ENCODE measurements around the gene KRTAP29-1. TPM values are rescaled to one million over a fixed set of nuclear protein-coding genes. Genes with fewer than 3 reads are reported as not detected.

Gene KRTAP29-1
- polyA plus RNA-seq, 3 donors from 2014 or later: not detected

DNA sequence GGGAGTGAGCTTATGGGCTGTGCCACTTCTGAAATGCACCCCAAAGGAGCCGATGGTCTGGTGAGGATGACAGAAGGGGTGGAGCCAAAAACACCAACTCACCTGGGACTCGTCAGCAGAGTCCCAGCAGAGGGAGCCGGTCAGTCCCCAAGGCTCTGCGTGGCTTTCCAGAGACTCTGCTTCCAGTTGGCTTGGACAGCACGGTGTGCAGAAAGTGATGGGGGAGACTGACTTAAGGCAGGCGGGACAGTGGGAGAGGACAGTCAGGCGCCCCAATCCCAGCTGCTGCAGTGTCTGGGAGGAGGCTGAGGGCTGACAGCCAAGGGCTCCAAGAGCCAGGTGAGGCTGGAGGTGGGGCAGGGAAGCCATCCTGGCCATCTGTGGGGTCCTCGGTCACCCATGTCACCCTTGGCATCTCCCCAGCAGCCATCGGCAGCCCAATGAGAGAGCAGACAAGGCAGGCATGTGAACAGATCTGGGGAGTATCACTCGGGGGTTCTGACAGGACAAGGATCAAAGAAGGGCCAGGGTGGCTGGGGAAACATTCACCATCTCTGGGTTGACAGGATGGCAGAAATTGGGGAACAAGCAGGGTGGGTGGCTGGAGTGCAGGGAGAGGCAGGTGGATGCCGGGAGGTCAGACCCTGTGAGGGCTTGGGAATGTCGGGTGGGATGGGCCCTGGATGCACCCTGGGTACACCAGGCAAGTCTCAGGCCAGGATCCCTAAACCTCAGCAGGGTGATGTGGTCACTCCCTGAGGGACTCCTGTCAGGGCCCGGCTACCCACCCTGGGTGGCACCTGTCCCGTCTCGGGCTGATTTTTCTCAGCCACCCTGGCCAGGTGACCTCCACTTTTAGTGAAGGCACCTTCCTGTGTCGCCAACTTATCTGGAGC, 21.8 kb upstream of the KRTAP29-1 start:
- H3K4me3 Mint-ChIP-seq: no peak overlapping the region
- peaks cover 0 to 2% (median 0%) of the 10 kb centered on the region in 3 donors for H3K27me3 Mint-ChIP-seq (ENCODE audit: low read depth in 3 of 3)
- peaks cover 0 to 4% (median 0%) of the 10 kb centered on the region in 3 donors for H3K36me3 Mint-ChIP-seq
- H3K9me3 Mint-ChIP-seq: peaks cover 0 to 8% (median 0%) of the 10 kb centered on the region in 6 donors
- DNase-seq: no peak
- no peak overlapping the region for H3K27ac Mint-ChIP-seq
- H3K4me1 Mint-ChIP-seq: peaks cover 6 to 10% of the 10 kb centered on the region in 2 donors

DNA sequence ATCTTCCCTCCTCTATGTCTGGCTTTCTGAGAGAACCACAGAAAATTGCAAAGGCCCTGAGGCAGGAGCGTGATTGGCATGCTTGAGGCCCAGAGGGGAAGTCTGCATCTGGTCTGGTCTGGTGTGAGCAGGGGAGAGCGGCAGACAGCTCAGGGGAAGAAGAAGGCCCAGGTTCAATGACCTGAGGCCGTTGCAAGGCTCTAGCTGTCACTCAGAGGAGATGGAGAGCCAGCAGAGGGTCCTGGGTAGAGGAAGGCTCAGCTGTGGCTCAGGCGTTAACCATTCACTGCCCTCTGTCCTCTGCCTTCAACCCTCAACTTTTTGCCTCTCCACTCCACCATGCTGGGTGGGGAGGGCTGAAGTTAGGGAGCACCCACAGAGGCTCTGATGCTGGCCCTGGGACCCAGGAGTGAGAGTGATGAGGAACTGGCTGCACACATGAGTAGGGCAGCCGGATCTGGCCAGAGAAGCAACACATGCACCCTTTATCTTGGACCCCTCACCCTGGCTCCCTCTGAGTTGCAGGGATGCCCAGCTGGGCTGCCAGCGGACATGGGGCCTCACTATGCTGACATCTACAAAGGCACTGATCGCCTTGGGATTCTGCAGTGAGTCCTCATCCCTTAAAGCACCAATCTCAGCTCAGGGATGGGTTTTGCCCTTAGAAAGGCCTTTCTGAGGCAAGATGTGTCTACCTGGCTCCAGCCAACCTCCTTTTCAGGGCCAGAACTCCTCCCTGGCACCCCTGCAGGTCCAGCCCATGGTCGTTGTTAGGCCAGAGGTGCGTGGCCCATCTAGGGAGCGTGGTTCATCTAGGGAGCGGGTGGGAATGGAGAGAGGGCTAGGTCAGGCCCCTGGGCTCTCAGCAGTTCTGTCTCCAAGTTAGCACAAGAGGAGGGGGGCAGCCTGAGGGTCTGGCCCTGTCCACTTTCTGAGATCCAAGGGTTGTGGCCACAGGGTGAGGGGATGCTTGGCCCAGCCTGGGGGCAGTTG, 20.5 kb upstream of the KRTAP29-1 start:
- H3K27ac Mint-ChIP-seq: peak overlapping the region in 2 of 6 donors; percentile 67 to 73

DNA sequence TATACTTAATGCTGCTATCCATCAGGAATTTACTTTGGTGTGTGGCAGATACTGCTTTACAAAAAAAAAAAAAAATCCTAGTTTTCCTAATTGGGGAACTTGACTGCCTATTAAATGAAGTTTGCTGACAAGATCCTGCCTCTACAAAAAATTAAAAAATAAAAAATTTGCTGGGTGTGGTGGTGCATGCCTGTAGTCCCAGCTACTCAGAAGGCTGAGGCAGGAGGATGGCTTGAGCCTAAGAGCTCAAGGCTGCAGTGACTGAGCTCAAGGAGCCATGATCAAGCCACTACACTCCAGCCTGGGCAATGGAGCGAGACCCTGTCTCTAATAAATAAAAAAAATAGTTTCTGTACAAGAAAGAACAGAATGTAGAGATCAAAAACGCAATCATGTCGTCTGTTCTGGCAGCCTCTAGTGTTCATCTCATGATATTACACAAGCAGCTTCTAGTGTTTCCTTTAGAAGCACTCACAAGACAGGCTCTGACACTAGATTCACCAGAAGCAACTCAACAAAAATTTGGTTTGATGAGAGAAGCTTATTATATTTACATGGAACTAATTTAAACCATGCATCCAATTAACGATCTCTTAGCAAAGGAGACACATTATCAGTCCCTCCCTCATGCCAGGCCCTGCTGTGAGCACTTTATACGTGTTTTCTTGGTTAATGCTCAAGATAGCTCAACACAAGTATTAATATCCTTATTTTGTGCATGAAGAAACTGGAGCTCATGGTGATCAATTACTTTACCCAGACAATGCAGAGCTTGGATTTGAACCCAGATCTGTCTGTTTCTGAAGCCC, 19.6 kb upstream of the KRTAP29-1 start:
- Mint-ChIP-seq H3K36me3 (peaks cover 0 to 4% (median 0%) of the 10 kb centered on the region in 3 donors), H3K9me3 (peaks cover 0 to 8% (median 0%) of the 10 kb centered on the region in 6 donors), H3K27ac (peak overlapping the region in 1 of 6 donors; percentile 73), H3K4me3 (no peak overlapping the region), H3K27me3 (ENCODE audit: low read depth in 3 of 3) (peaks cover 0 to 4% (median 4%) of the 10 kb centered on the region in 3 donors), H3K4me1 (peaks cover 6 to 10% of the 10 kb centered on the region in 2 donors)
- DNase-seq: peak; percentile 21 to 54 (median 45)

More for the DNA sequence above, 20.5 kb upstream of the KRTAP29-1 start:
- DNase-seq: no peak
- H3K9me3 Mint-ChIP-seq: peaks cover 0 to 8% (median 0%) of the 10 kb centered on the region in 6 donors
- peaks cover 6 to 10% of the 10 kb centered on the region in 2 donors for H3K4me1 Mint-ChIP-seq
- peaks cover 0 to 2% (median 2%) of the 10 kb centered on the region in 3 donors for H3K27me3 Mint-ChIP-seq (ENCODE audit: low read depth in 3 of 3)
- no peak overlapping the region for H3K4me3 Mint-ChIP-seq
- H3K36me3 Mint-ChIP-seq: peaks cover 0 to 4% (median 0%) of the 10 kb centered on the region in 3 donors

DNA sequence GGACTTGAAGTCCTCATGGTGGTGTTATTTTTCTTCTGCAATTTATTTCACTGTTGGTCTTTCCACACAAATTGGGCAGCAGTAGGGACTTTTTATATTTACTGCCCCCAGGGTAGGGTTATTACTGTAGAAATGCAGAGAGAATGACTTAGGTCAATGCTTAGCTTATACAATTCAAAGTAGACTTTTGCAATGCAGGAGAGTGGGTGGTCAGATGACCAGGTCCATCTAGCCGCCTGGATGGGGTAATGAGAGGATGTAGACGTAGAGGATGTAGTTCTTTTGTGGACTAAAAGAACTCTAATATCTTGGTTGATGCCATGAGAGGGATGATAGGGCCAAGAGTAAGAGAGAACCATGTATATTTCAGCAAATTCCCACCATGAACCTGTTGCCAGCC, 15.6 kb upstream of the KRTAP29-1 start:
- Mint-ChIP-seq H3K27me3 (ENCODE audit: low read depth in 3 of 3) (peaks cover 2 to 7% (median 6%) of the 10 kb centered on the region in 3 donors), H3K9me3 (peaks cover 0 to 8% (median under 1%) of the 10 kb centered on the region in 6 donors), H3K4me3 (no peak overlapping the region), H3K4me1 (peaks cover 0 to 10% of the 10 kb centered on the region in 2 donors), H3K27ac (no peak overlapping the region), H3K36me3 (peaks cover 0 to 4% (median 0%) of the 10 kb centered on the region in 3 donors)
- DNase-seq: no peak

DNA sequence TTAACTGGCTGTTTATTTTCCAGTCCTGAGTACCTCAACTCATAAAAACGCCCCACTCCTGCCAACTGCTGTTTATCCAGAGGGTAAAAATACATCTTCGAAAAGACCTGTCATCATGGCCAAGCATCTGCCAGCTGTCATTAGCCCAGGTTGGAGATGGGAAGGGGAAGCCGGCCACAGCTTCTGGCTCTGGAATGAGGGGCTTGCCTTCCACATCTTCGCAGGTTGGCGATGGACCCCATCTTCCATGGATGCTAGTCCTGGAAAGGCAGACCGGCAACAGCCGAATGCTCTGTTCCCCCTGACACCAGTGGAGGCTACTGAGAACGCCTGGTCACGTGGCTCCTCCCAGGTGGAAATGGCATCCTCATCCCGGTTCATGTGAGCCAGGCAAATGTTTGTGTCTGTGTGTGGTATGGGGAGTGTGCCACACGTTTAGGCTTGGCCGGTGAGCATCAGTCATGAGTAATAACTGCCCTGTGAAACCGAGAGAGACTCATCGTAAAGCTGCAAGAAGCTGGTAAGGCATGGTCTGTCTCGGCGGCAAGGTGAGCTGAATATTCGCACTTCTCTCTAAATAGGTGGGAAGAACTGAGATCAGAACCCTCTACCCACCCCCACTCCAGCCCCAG, 13.3 kb upstream of the KRTAP29-1 start:
- peaks cover 0 to 8% (median under 1%) of the 10 kb centered on the region in 6 donors for H3K9me3 Mint-ChIP-seq
- peaks cover 2 to 8% (median 7%) of the 10 kb centered on the region in 3 donors for H3K27me3 Mint-ChIP-seq (ENCODE audit: low read depth in 3 of 3)
- peaks cover 0 to 4% of the 10 kb centered on the region in 2 donors for H3K4me1 Mint-ChIP-seq
- no peak for DNase-seq
- H3K36me3 Mint-ChIP-seq: peaks cover 0 to 6% (median 0%) of the 10 kb centered on the region in 3 donors
- peak overlapping the region in 1 of 6 donors; percentile 30 for H3K27ac Mint-ChIP-seq
- no peak overlapping the region for H3K4me3 Mint-ChIP-seq

DNA sequence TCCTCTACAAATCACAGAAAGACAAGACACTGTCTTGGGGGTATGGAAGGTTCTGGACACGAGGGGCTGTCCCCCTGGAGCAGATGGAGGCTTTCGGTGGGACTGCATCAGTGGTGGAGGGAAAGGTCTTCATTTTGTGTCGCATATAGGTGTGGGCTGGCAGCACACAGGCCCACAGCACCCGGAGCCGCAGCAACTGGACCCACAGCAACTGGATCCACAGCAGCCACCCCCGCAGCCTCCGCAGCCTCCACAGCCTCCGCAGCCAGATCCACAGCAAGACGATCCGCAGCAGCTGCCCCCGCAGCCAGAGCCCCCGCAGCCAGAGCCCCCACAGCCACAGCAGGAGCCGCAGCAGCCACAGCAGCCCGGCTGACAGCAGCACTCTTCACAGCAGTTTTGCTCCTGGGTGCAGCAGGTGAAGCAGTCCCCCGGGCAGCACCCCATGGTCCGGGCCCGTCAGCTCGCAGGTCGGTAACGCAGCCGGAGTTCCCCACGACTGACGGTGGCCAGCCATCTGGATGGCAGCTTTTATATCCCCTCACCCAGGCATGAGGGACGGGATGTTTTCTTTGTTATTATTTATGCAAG, 12.6 kb upstream of the KRTAP29-1 start, which contains the start of gene KRTAP17-1:
KRTAP17-1 (minus strand) TSS at position 507 of the 591 bp plus-strand sequence; CDS start at position 447, 60 bp downstream.
- peaks cover 2 to 10% of the 10 kb centered on the region in 2 donors for H3K4me1 Mint-ChIP-seq
- DNase-seq: no peak
- peaks cover 0 to 8% (median under 1%) of the 10 kb centered on the region in 6 donors for H3K9me3 Mint-ChIP-seq
- no peak within 1 kb of the TSS for H3K4me3 Mint-ChIP-seq
- peak within 1 kb of the TSS in 1 of 6 donors; percentile 30 for H3K27ac Mint-ChIP-seq
- peaks cover 2 to 8% (median 7%) of the 10 kb centered on the region in 3 donors for H3K27me3 Mint-ChIP-seq (ENCODE audit: low read depth in 3 of 3)
- peaks cover 0 to 7% (median 0%) of the 10 kb centered on the region in 3 donors for H3K36me3 Mint-ChIP-seq

DNA sequence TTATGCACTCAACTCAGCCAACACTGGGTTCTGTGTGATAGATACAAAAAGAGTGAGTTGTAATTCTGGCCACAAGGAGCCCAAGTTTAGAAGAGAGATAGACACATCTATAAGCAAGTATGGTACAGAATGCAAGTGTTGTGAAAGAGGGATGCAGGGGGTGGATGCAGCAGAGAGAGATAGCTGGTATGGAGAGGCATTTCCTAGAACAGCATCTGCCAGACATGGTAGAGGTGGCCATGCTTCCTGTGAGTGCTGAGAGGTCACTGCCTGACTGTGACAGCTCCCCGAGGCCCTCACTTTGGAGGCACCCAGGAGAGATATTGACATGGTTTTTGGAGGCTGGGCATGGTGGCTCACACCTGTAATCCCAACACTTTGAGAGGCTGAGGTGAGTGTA, 8.5 kb upstream of the KRTAP29-1 start:
- peaks cover 0 to 2% (median 0%) of the 10 kb centered on the region in 6 donors for H3K9me3 Mint-ChIP-seq
- no peak for DNase-seq
- H3K36me3 Mint-ChIP-seq: peaks cover 0 to 4% (median 0%) of the 10 kb centered on the region in 3 donors
- no peak overlapping the region for H3K4me3 Mint-ChIP-seq
- peaks cover 6 to 15% (median 9%) of the 10 kb centered on the region in 3 donors for H3K27me3 Mint-ChIP-seq (ENCODE audit: low read depth in 3 of 3)
- peaks cover 36 to 47% of the 10 kb centered on the region in 2 donors for H3K4me1 Mint-ChIP-seq
- H3K27ac Mint-ChIP-seq: peak overlapping the region in 3 of 6 donors; percentile 7 to 73 (median 71)

DNA sequence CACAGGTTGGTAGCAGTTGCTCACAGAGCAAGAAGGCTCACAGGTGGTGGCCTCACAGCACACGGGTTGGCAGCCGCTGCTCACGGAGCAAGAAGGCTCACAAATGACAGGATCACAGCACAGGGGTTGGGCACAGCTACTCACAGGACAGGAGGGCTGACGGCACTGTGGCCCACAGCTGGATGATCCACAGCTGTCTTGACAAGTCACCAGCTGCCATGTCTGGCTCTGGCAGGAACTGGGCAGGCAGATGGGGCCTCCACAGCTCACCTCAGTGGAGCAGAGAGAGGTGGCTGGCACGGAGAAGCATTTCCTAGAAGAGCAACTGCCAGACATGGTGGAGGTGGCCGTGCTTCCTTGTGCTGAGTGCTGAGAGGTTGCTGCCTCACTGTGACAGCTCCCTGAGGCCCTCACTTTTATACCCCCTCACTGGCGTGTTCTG, 6.3 kb upstream of the KRTAP29-1 start, which contains the start of gene KRTAP16-1:
KRTAP16-1 (minus strand) TSS at position 392 of the 442 bp plus-strand sequence; CDS start at position 336, 56 bp downstream.
- peaks cover 4 to 12% (median 9%) of the 10 kb centered on the region in 3 donors for H3K27me3 Mint-ChIP-seq (ENCODE audit: low read depth in 3 of 3)
- H3K4me3 Mint-ChIP-seq: peak within 1 kb of the TSS; percentile 68 to 91 (median 72)
- H3K9me3 Mint-ChIP-seq: peaks cover 0 to under 1% (median 0%) of the 10 kb centered on the region in 6 donors
- H3K4me1 Mint-ChIP-seq: peaks cover 36 to 47% of the 10 kb centered on the region in 2 donors
- peaks cover 0 to 4% (median 0%) of the 10 kb centered on the region in 3 donors for H3K36me3 Mint-ChIP-seq
- DNase-seq: peak; percentile 57 to 73 (median 60)
- peak within 1 kb of the TSS; percentile 89 to 99 (median 96) for H3K27ac Mint-ChIP-seq

DNA sequence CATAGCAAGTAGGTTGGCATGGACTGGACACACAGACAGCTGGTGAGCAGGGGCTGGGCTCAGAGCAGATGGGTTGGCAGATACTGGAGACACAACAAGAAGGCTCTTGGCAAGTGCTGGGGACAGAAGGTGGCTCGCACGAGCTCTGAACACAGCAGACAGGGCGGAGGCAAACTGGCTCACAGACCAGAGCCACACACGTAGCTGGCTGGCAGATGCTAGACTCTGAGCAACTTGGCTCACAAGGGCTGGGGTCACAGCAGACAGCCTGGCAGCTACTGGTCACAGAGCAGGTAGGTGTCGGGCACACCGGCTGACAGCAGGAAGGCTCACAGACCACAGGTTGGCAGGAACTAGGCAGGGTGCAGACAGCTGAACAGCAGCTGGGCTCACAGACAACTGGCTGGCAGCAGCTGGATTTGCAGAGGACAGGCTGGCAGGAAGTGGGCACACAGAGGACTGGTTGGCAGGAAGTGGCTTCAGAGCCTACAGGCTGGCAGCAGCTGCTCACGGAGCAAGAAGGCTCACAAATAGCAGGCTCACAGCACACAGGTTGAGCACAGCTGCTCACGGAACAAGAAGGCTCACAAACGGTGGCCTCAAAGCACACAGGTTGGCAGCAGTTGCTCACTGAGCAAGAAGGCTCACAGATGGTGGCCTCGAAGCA, 5.7 kb upstream of the KRTAP29-1 start:
- H3K36me3 Mint-ChIP-seq: peaks cover 0 to 4% (median 0%) of the 10 kb centered on the region in 3 donors
- peaks cover 4 to 12% (median 8%) of the 10 kb centered on the region in 3 donors for H3K27me3 Mint-ChIP-seq (ENCODE audit: low read depth in 3 of 3)
- H3K9me3 Mint-ChIP-seq: no peaks in the 10 kb centered on the region
- peak; percentile 80 to 92 (median 85) for DNase-seq
- peaks cover 36 to 47% of the 10 kb centered on the region in 2 donors for H3K4me1 Mint-ChIP-seq
- H3K27ac Mint-ChIP-seq: peak overlapping the region; percentile 89 to 99 (median 96)
- peak overlapping the region; percentile 68 to 91 (median 72) for H3K4me3 Mint-ChIP-seq

DNA sequence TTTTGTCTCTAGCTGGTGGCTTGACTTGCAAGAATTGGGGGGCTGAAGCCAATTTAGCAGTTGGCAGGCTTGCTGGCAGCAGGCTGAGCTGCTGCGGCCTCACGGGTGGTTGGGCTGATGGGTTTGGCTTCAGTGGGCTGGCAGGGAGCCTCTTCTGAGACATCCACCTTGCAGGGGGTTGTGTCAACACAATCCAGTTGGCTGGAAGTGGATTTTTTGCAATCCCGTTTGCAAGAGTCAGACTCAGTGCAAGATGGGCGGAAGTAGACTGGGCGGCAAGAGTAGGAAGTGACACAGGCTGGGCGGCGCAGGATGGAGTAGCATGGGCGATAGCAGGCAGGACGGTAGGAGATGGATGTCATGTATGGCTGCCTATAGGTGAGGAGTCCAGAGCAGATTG, 5.0 kb upstream of the KRTAP29-1 start:
- peaks cover 4 to 12% (median 7%) of the 10 kb centered on the region in 3 donors for H3K27me3 Mint-ChIP-seq (ENCODE audit: low read depth in 3 of 3)
- no peaks in the 10 kb centered on the region for H3K9me3 Mint-ChIP-seq
- DNase-seq: peak in 1 of 3 donors; percentile 39
- H3K4me3 Mint-ChIP-seq: peak overlapping the region; percentile 68 to 91 (median 72)
- H3K36me3 Mint-ChIP-seq: peaks cover 0 to 4% (median 0%) of the 10 kb centered on the region in 3 donors
- H3K27ac Mint-ChIP-seq: peak overlapping the region; percentile 89 to 99 (median 96)
- peaks cover 36 to 47% of the 10 kb centered on the region in 2 donors for H3K4me1 Mint-ChIP-seq

DNA sequence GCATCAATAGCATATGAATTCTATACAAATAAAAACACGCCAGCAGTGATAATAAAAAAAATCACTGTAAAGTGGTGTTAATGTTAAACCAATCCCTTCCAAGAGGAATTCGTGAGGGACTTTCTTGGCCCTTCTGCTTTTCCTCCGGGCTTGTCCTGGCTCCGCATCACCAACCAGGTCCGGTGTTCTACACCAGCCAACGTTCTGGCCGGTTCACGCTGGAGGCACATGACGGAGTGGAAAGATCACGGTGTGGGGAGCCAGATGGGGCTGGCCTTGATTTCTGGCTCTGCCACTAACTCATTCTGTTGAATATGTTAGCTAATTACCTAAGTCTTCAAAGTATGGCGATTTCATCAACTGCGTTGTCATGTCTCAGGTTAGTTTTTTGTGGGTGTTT, 1.4 kb upstream of the KRTAP29-1 start:
- no peak overlapping the region for H3K27ac Mint-ChIP-seq
- no peak for DNase-seq
- H3K4me3 Mint-ChIP-seq: no peak overlapping the region
- H3K27me3 Mint-ChIP-seq (ENCODE audit: low read depth in 3 of 3): peaks cover 4 to 10% (median 5%) of the 10 kb centered on the region in 3 donors
- peaks cover 0 to 3% (median 0%) of the 10 kb centered on the region in 6 donors for H3K9me3 Mint-ChIP-seq
- peaks cover 27 to 28% of the 10 kb centered on the region in 2 donors for H3K4me1 Mint-ChIP-seq
- no peaks in the 10 kb centered on the region for H3K36me3 Mint-ChIP-seq

All from immature natural killer cell (primary cell).